ENCODE measurements around the gene FRK.

The FRK gene

DNA sequence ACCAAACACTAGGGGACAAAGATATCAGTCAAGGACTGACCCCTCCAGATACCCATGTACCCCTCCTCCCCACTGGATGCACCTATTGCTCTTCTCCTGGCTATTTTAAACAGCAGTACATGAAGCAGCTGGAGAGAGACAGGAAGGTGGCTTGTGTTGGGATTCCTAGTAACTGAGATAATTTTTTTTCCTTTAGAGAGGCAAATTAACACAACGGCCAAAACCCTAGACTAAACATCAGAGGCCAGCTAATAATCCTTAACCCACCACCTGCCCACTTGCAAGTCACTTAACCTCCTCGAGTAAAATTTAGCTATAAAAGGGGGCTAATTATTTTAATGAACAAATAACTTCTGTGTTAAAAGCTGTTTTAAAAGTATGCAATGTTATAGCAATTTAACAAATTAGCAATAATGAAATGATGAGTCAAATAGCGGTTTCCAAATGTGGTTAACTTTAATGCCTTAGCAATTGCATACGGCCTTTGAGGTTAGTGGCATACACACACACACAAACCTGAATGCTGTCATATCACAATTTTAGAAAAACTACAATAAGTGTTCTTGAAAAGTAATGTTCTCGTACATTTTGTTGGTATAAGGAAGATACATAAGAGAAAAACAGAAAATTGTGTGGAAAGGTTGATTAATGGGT, 151.7 kb downstream of the FRK start:
- Histone ChIP-seq H3K4ac (ENCODE audit: low read depth in 1 of 2, low read length in 2 of 2) (no peak overlapping the region), H3K9me3 (ENCODE audit: control insufficient read depth, low read length) (no peaks in the 10 kb centered on the region), H2BK15ac (ENCODE audit: low read depth, poor library complexity, severe bottlenecking) (no peak overlapping the region), H4K91ac (ENCODE audit: low read length) (no peak overlapping the region), H3K27me3 (ENCODE audit: control insufficient read depth in 1 of 2, insufficient read depth in 1 of 2, low read length in 2 of 2) (no peaks in the 10 kb centered on the region), H3K18ac (ENCODE audit: low read depth in 1 of 2, low read length in 2 of 2) (no peak overlapping the region), H3K9ac (ENCODE audit: low read length) (no peak overlapping the region), H2AK5ac (ENCODE audit: low read length, severe bottlenecking) (no peak overlapping the region), H2BK5ac (ENCODE audit: low read depth, low read length, poor library complexity, severe bottlenecking) (no peak overlapping the region), H3K4me1 (ENCODE audit: control insufficient read depth, insufficient read depth, low read depth, low read length) (peaks cover 5% of the 10 kb centered on the region), H2BK12ac (ENCODE audit: low read length in 2 of 2) (no peak overlapping the region), H3K27ac (ENCODE audit: low read length, poor library complexity, severe bottlenecking) (peak overlapping the region; percentile 66), H4K8ac (ENCODE audit: low read length) (no peak overlapping the region), H3K23ac (ENCODE audit: low read length in 2 of 2) (no peak overlapping the region), H3K14ac (ENCODE audit: low read length in 2 of 2) (no peak overlapping the region), H3K4me3 (ENCODE audit: insufficient read depth in 1 of 2, low read depth in 1 of 2, low read length in 2 of 2) (no peak overlapping the region), H2AFZ (ENCODE audit: low read depth, low read length) (no peak overlapping the region), H3K79me1 (replicated peaks; ENCODE audit: low read length, poor library complexity, severe bottlenecking) (no peaks in the 10 kb centered on the region), H3K4me2 (ENCODE audit: low read length, poor library complexity, severe bottlenecking) (no peak overlapping the region), H2BK120ac (ENCODE audit: low read depth, low read length) (no peak overlapping the region), H3K36me3 (ENCODE audit: control insufficient read depth in 1 of 2, insufficient read depth in 2 of 2, low read depth in 1 of 2, low read length in 2 of 2) (no peaks in the 10 kb centered on the region)
- WGBS, result 67% methylated on average over 1 of the region's 5 CpGs
- peak; percentile 5 for DNase-seq

DNA sequence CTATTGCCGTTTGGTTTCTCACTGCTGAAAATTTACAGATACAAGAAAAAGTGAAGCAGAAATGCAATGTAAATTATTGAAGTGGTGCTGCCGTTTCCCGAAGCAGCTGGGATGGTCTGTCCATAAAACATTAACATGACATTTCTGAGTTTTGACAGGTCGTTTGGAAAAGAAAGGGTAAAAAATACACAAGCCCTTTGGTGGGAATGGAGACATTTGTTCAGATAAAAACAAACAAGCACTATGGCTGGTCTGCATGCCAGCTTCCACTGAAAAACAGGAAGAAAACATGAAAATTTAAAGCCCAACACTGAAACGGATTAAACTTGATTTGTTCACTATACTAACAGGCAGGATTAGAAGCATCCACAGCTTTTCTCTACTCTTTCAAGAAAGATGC, 155.2 kb downstream of the FRK start:
- Histone ChIP-seq H3K9ac (ENCODE audit: low read length) (no peak overlapping the region), H3K36me3 (ENCODE audit: control insufficient read depth in 1 of 2, insufficient read depth in 2 of 2, low read depth in 1 of 2, low read length in 2 of 2) (no peaks in the 10 kb centered on the region), H2BK15ac (ENCODE audit: low read depth, poor library complexity, severe bottlenecking) (no peak overlapping the region), H3K18ac (ENCODE audit: low read depth in 1 of 2, low read length in 2 of 2) (no peak overlapping the region), H3K4me2 (ENCODE audit: low read length, poor library complexity, severe bottlenecking) (no peak overlapping the region), H3K4ac (ENCODE audit: low read depth in 1 of 2, low read length in 2 of 2) (no peak overlapping the region), H3K9me3 (ENCODE audit: control insufficient read depth, low read length) (no peaks in the 10 kb centered on the region), H2AK5ac (ENCODE audit: low read length, severe bottlenecking) (no peak overlapping the region), H2AFZ (ENCODE audit: low read depth, low read length) (no peak overlapping the region), H2BK120ac (ENCODE audit: low read depth, low read length) (no peak overlapping the region), H2BK12ac (ENCODE audit: low read length in 2 of 2) (no peak overlapping the region), H4K91ac (ENCODE audit: low read length) (no peak overlapping the region), H3K27me3 (ENCODE audit: control insufficient read depth in 1 of 2, insufficient read depth in 1 of 2, low read length in 2 of 2) (no peaks in the 10 kb centered on the region), H3K27ac (ENCODE audit: low read length, poor library complexity, severe bottlenecking) (no peak overlapping the region), H4K8ac (ENCODE audit: low read length) (no peak overlapping the region), H3K4me1 (ENCODE audit: control insufficient read depth, insufficient read depth, low read depth, low read length) (peaks cover 6% of the 10 kb centered on the region), H3K23ac (ENCODE audit: low read length in 2 of 2) (no peak overlapping the region), H3K4me3 (ENCODE audit: insufficient read depth in 1 of 2, low read depth in 1 of 2, low read length in 2 of 2) (no peak overlapping the region), H2BK5ac (ENCODE audit: low read depth, low read length, poor library complexity, severe bottlenecking) (no peak overlapping the region), H3K14ac (ENCODE audit: low read length in 2 of 2) (no peak overlapping the region), H3K79me1 (replicated peaks; ENCODE audit: low read length, poor library complexity, severe bottlenecking) (no peaks in the 10 kb centered on the region)
- 79% methylated on average over 5 of the region's 5 CpGs for WGBS
- DNase-seq, result no peak

DNA sequence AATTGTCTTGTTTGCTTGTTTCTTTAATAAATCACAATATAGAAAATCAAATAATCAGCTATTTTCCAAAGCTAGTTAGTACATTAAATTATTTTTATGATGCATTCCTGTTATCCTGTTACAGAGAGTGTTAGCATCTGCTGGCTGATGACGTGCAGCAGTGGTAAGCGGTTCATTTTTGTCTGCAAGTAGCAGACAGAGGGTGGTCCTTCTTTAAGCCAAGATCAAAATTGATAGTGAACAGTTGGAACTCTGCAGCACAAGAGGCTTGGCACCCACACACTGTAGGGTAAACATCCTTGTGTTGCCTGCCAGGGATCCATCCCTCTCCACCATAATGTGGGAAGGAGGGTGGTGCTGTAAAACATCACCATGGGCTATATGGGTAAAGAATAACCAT, 158.3 kb downstream of the FRK start:
- Histone ChIP-seq H2BK15ac (ENCODE audit: low read depth, poor library complexity, severe bottlenecking) (no peak overlapping the region), H3K4ac (ENCODE audit: low read depth in 1 of 2, low read length in 2 of 2) (no peak overlapping the region), H3K36me3 (ENCODE audit: control insufficient read depth in 1 of 2, insufficient read depth in 2 of 2, low read depth in 1 of 2, low read length in 2 of 2) (no peaks in the 10 kb centered on the region), H2BK120ac (ENCODE audit: low read depth, low read length) (no peak overlapping the region), H2BK5ac (ENCODE audit: low read depth, low read length, poor library complexity, severe bottlenecking) (no peak overlapping the region), H3K79me1 (replicated peaks; ENCODE audit: low read length, poor library complexity, severe bottlenecking) (no peaks in the 10 kb centered on the region), H3K4me1 (ENCODE audit: control insufficient read depth, insufficient read depth, low read depth, low read length) (peaks cover 2% of the 10 kb centered on the region), H4K91ac (ENCODE audit: low read length) (no peak overlapping the region), H3K9me3 (ENCODE audit: control insufficient read depth, low read length) (no peaks in the 10 kb centered on the region), H3K4me3 (ENCODE audit: insufficient read depth in 1 of 2, low read depth in 1 of 2, low read length in 2 of 2) (no peak overlapping the region), H3K18ac (ENCODE audit: low read depth in 1 of 2, low read length in 2 of 2) (no peak overlapping the region), H2BK12ac (ENCODE audit: low read length in 2 of 2) (no peak overlapping the region), H3K14ac (ENCODE audit: low read length in 2 of 2) (no peak overlapping the region), H3K23ac (ENCODE audit: low read length in 2 of 2) (no peak overlapping the region), H2AK5ac (ENCODE audit: low read length, severe bottlenecking) (peak overlapping the region; percentile 77), H3K9ac (ENCODE audit: low read length) (no peak overlapping the region), H3K27me3 (ENCODE audit: control insufficient read depth in 1 of 2, insufficient read depth in 1 of 2, low read length in 2 of 2) (no peaks in the 10 kb centered on the region), H2AFZ (ENCODE audit: low read depth, low read length) (no peak overlapping the region), H4K8ac (ENCODE audit: low read length) (no peak overlapping the region), H3K27ac (ENCODE audit: low read length, poor library complexity, severe bottlenecking) (no peak overlapping the region), H3K4me2 (ENCODE audit: low read length, poor library complexity, severe bottlenecking) (no peak overlapping the region)
- DNase-seq, result no peak
- 86% methylated on average over 2 of the region's 2 CpGs for WGBS

GRCh38 chr6:115901896-115902295, 158.8 kb downstream of the FRK start:
- Histone ChIP-seq H3K4ac (ENCODE audit: low read depth in 1 of 2, low read length in 2 of 2) (no peak overlapping the region), H3K9ac (ENCODE audit: low read length) (no peak overlapping the region), H2BK12ac (ENCODE audit: low read length in 2 of 2) (no peak overlapping the region), H4K8ac (ENCODE audit: low read length) (no peak overlapping the region), H3K23ac (ENCODE audit: low read length in 2 of 2) (no peak overlapping the region), H2AFZ (ENCODE audit: low read depth, low read length) (no peak overlapping the region), H3K4me3 (ENCODE audit: insufficient read depth in 1 of 2, low read depth in 1 of 2, low read length in 2 of 2) (no peak overlapping the region), H2BK15ac (ENCODE audit: low read depth, poor library complexity, severe bottlenecking) (no peak overlapping the region), H3K4me2 (ENCODE audit: low read length, poor library complexity, severe bottlenecking) (no peak overlapping the region), H3K36me3 (ENCODE audit: control insufficient read depth in 1 of 2, insufficient read depth in 2 of 2, low read depth in 1 of 2, low read length in 2 of 2) (no peaks in the 10 kb centered on the region), H3K79me1 (replicated peaks; ENCODE audit: low read length, poor library complexity, severe bottlenecking) (no peaks in the 10 kb centered on the region), H2AK5ac (ENCODE audit: low read length, severe bottlenecking) (peak overlapping the region; percentile 76), H3K9me3 (ENCODE audit: control insufficient read depth, low read length) (no peaks in the 10 kb centered on the region), H3K18ac (ENCODE audit: low read depth in 1 of 2, low read length in 2 of 2) (no peak overlapping the region), H3K14ac (ENCODE audit: low read length in 2 of 2) (no peak overlapping the region), H3K27me3 (ENCODE audit: control insufficient read depth in 1 of 2, insufficient read depth in 1 of 2, low read length in 2 of 2) (no peaks in the 10 kb centered on the region), H3K4me1 (ENCODE audit: control insufficient read depth, insufficient read depth, low read depth, low read length) (peaks cover 3% of the 10 kb centered on the region), H2BK5ac (ENCODE audit: low read depth, low read length, poor library complexity, severe bottlenecking) (no peak overlapping the region), H3K27ac (ENCODE audit: low read length, poor library complexity, severe bottlenecking) (no peak overlapping the region), H4K91ac (ENCODE audit: low read length) (no peak overlapping the region), H2BK120ac (ENCODE audit: low read depth, low read length) (no peak overlapping the region)
- DNase-seq, result no peak
- 75% methylated on average over 3 of the region's 3 CpGs for WGBS
